ENCODE results near the gene GREB1. TPM values are rescaled to one million over a fixed set of nuclear protein-coding genes. Genes with fewer than 3 reads are reported as not detected.

GREB1 gene
- total RNA-seq, 1 experiment from 2014 or later = 0.37 TPM

GRCh38 chr2:11672407-11672806 is 138.6 kb downstream of the GREB1 start:
- TF ChIP-seq EZH2 (IDR thresholded peaks at IDR 0.05; ENCODE audit: low read depth) (no peak), CTCF (conservative IDR thresholded peaks at IDR 0.05) (no peak)
- no peaks in the 10 kb centered on the region for H3K9me2 ChIP-seq (ENCODE audit: insufficient read depth)
- H3K36me3 ChIP-seq (ENCODE audit: low read depth) = no peaks in the 10 kb centered on the region
- no peak overlapping the region for H3K27ac ChIP-seq
- DNase-seq = no peak
- H4K20me1 ChIP-seq (ENCODE audit: insufficient read depth) = no peaks in the 10 kb centered on the region
- no peak overlapping the region for H3K4me3 ChIP-seq
- no peak overlapping the region for H2AFZ ChIP-seq
- no peaks in the 10 kb centered on the region for H3K27me3 ChIP-seq (ENCODE audit: insufficient read depth, low read depth)
- 0 out of 2 replicates have a peak, but pooled peaks cover 6% of the 10 kb centered on the region for H3K9me3 ChIP-seq (ENCODE audit: insufficient read depth, low read depth)
- peaks cover 15% of the 10 kb centered on the region for H3F3A ChIP-seq (ENCODE audit: insufficient read depth, low read depth)
- intact Hi-C loops (cut with micrococcal nuclease; ENCODE audit: unreplicated experiment) = no loop called here
- H3K4me2 ChIP-seq = no peak overlapping the region
- H3K4me1 ChIP-seq (replicated peaks; ENCODE audit: insufficient read depth) = peaks cover 11% of the 10 kb centered on the region
- BruUV-seq (replicated peaks) = no TSS peak
- ChIA-PET CTCF (interaction anchor here (0.6 kb wide), 1 partner anchor 1885 kb away, joined by 3 read pairs; no protein-coding TSS in a partner anchor), POLR2A (ENCODE audit: unreplicated experiment) (no interaction called here)
- H3K79me2 ChIP-seq (ENCODE audit: low read depth) = no peaks in the 10 kb centered on the region

- H4K20me1 ChIP-seq (ENCODE audit: insufficient read depth) = no peaks in the 10 kb centered on the region
- 0 out of 2 replicates have a peak, but pooled peaks cover 4% of the 10 kb centered on the region for H3K27me3 ChIP-seq (ENCODE audit: insufficient read depth, low read depth)
- H2AFZ ChIP-seq = no peak overlapping the region
- no peak overlapping the region for H3K27ac ChIP-seq
- CTCF ChIA-PET = no interaction called here
- no TSS peak for BruUV-seq (replicated peaks)
- POLR2A ChIA-PET (ENCODE audit: unreplicated experiment) = no interaction called here
- H3K9me2 ChIP-seq (ENCODE audit: insufficient read depth) = no peaks in the 10 kb centered on the region
- peaks cover 12% of the 10 kb centered on the region for H3K4me1 ChIP-seq (replicated peaks; ENCODE audit: insufficient read depth)
- TF ChIP-seq CTCF (conservative IDR thresholded peaks at IDR 0.05) (no peak), EZH2 (IDR thresholded peaks at IDR 0.05; ENCODE audit: low read depth) (no peak)
- no peak overlapping the region for H3K4me2 ChIP-seq
- 0 out of 2 replicates have a peak, but pooled peaks cover 6% of the 10 kb centered on the region for H3K9me3 ChIP-seq (ENCODE audit: insufficient read depth, low read depth)
- no peaks in the 10 kb centered on the region for H3K36me3 ChIP-seq (ENCODE audit: low read depth)
- DNase-seq = no peak
- peaks cover 15% of the 10 kb centered on the region for H3F3A ChIP-seq (ENCODE audit: insufficient read depth, low read depth)
- H3K79me2 ChIP-seq (ENCODE audit: low read depth) = no peaks in the 10 kb centered on the region
- intact Hi-C loops (cut with micrococcal nuclease; ENCODE audit: unreplicated experiment) = no loop called here
- H3K4me3 ChIP-seq = no peak overlapping the region
Measured at GRCh38 chr2:11674983-11675382, 141.1 kb downstream of the GREB1 start.

DNA sequence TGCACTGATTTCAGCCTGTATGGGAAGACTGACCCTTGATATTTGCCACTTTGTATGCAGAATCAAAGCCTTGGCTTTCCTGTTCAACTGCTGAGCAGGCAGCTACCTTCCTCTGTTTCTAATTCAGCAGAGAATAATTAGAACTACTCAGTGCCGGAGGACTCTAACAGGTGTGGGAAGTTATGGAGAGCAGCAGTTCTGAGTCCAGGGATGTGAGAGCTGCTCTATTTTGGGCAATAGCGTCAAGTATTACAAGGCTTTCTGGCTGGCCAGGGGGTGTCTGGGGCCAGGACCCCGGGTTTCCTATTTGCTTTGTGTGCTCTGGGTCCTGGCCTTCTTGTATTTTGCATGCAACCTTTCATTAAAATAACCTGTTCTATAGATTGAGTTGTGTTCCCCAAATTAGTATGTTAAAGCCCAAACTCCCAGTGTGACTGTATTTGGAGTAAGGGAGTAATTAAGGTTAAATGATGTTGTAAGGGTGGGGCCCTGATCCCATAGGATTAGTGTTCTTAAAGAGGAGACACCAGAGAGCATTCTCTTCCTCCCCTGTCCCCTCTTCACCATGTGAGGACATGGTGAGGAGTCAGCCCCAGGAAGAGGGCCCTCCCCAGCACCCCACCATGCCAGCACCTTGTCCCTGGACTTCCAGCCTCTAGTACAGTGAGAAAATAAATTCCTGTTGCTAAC is 141.7 kb downstream of the GREB1 start:
- no peak overlapping the region for H2AFZ ChIP-seq
- no peak overlapping the region for H3K4me2 ChIP-seq
- no peaks in the 10 kb centered on the region for H3K9me2 ChIP-seq (ENCODE audit: insufficient read depth)
- TF ChIP-seq EZH2 (IDR thresholded peaks at IDR 0.05; ENCODE audit: low read depth) (no peak), CTCF (conservative IDR thresholded peaks at IDR 0.05) (no peak)
- H3F3A ChIP-seq (ENCODE audit: insufficient read depth, low read depth) = peaks cover 15% of the 10 kb centered on the region
- H3K27me3 ChIP-seq (ENCODE audit: insufficient read depth, low read depth) = 0 out of 2 replicates have a peak, but pooled peaks cover 4% of the 10 kb centered on the region
- intact Hi-C loops (cut with micrococcal nuclease; ENCODE audit: unreplicated experiment) = no loop called here
- ChIA-PET CTCF (no interaction called here), POLR2A (ENCODE audit: unreplicated experiment) (no interaction called here)
- H3K9me3 ChIP-seq (ENCODE audit: insufficient read depth, low read depth) = 0 out of 2 replicates have a peak, but pooled peaks cover 6% of the 10 kb centered on the region
- BruUV-seq (replicated peaks) = no TSS peak
- no peaks in the 10 kb centered on the region for H3K79me2 ChIP-seq (ENCODE audit: low read depth)
- DNase-seq = no peak
- no peak overlapping the region for H3K27ac ChIP-seq
- no peaks in the 10 kb centered on the region for H4K20me1 ChIP-seq (ENCODE audit: insufficient read depth)
- H3K4me3 ChIP-seq = no peak overlapping the region
- H3K4me1 ChIP-seq (replicated peaks; ENCODE audit: insufficient read depth) = peaks cover 18% of the 10 kb centered on the region
- no peaks in the 10 kb centered on the region for H3K36me3 ChIP-seq (ENCODE audit: low read depth)
